ENCODE results near the gene AGPAT4.

DNA sequence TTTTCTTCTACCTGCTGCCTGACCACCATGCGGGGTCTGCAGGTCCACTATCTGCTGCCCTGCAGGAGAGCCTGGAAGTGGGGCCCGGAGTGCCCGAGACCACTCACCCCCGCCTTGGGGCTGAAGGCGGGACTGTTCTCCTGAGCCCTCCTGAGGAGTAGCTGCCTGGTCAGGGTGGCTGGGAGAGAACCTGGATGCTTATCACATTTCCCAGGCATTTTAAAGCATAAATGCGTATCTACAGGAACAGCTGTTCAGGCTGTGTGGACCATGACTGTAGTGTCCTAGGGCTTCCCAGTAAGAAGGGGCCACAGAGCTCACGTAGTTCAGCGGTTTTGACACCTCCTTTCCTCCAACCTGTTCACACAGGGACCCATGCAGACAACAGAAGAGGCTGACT is 123.3 kb downstream of the AGPAT4 start:
- TF ChIP-seq, protein P1, sequence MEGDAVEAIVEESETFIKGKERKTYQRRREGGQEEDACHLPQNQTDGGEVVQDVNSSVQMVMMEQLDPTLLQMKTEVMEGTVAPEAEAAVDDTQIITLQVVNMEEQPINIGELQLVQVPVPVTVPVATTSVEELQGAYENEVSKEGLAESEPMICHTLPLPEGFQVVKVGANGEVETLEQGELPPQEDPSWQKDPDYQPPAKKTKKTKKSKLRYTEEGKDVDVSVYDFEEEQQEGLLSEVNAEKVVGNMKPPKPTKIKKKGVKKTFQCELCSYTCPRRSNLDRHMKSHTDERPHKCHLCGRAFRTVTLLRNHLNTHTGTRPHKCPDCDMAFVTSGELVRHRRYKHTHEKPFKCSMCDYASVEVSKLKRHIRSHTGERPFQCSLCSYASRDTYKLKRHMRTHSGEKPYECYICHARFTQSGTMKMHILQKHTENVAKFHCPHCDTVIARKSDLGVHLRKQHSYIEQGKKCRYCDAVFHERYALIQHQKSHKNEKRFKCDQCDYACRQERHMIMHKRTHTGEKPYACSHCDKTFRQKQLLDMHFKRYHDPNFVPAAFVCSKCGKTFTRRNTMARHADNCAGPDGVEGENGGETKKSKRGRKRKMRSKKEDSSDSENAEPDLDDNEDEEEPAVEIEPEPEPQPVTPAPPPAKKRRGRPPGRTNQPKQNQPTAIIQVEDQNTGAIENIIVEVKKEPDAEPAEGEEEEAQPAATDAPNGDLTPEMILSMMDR (IDR thresholded peaks at IDR 0.05), result no peak
- TF ChIP-seq POLR2A (IDR thresholded peaks at IDR 0.05), result no peak

Measured in testis (tissue), 2 donors.